Stimulated activated CD4-positive, alpha-beta T cell treated with anti-CD3 and anti-CD28 coated beads, Interleukin-15, amount 100 ng/mL, for 24 hours (primary cell): ENCODE measurements around the gene ZNF700.
"Not testable (repeated sequence)": the region's sequence is repeated elsewhere in the genome, so short reads cannot be mapped to it uniquely, and the experiment has no call there.

Experiments used
- DNase-seq: peaks from one replicate; pipeline ENCODE4 v3.0.0-alpha.2; 2020

The ZNF700 gene

GRCh38 chr19:11924886-11925650, at the start of gene ZNF700:
Gene ZNF700 (plus strand): TSS chr19:11925107. CDS start chr19:11925211, 104 bp downstream.
- DNase-seq, result peak; percentile 97

- DNase-seq, result peak; percentile 69
Measured at GRCh38 chr19:11879687-11880266, 45.1 kb upstream of the ZNF700 start.

GRCh38 chr19:11880598-11880997, 44.3 kb upstream of the ZNF700 start:
- no peak for DNase-seq

- peak; percentile 69 for DNase-seq
Measured at GRCh38 chr19:11881151-11881800, 43.6 kb upstream of the ZNF700 start.

- DNase-seq, result no peak
Measured at GRCh38 chr19:11882606-11883005, 42.3 kb upstream of the ZNF700 start.

GRCh38 chr19:11887234-11887610, 37.7 kb upstream of the ZNF700 start:
- DNase-seq, result peak; percentile 5

GRCh38 chr19:11887611-11888531, 37.0 kb upstream of the ZNF700 start, which contains the start of gene ZNF69:
Gene ZNF69 (plus strand): TSS chr19:11887782. CDS start chr19:11887924, 142 bp downstream.
- DNase-seq, result peak; percentile 79

GRCh38 chr19:11889901-11890300, 35.0 kb upstream of the ZNF700 start:
- not testable (repeated sequence) for DNase-seq

GRCh38 chr19:11890634-11891033, 34.3 kb upstream of the ZNF700 start:
- no peak for DNase-seq

GRCh38 chr19:11894851-11895250, 30.1 kb upstream of the ZNF700 start:
- no peak for DNase-seq

GRCh38 chr19:11902228-11902627, 22.7 kb upstream of the ZNF700 start:
- DNase-seq, result no peak

GRCh38 chr19:11905928-11906327, 19.0 kb upstream of the ZNF700 start:
- no peak for DNase-seq

- DNase-seq, result not testable (repeated sequence)
Measured at GRCh38 chr19:11911937-11912336, 13.0 kb upstream of the ZNF700 start.

- not testable (repeated sequence) for DNase-seq
Measured at GRCh38 chr19:11914417-11915051, 10.4 kb upstream of the ZNF700 start.

GRCh38 chr19:11921852-11922495, 2.9 kb upstream of the ZNF700 start:
- no peak for DNase-seq

- not testable (repeated sequence) for DNase-seq
Measured at GRCh38 chr19:11925651-11926187, 812 bp downstream of the ZNF700 start.

- DNase-seq, result no peak
Measured at GRCh38 chr19:11927227-11927626, 2.3 kb downstream of the ZNF700 start.

GRCh38 chr19:11931051-11931450, 6.1 kb downstream of the ZNF700 start:
- no peak for DNase-seq

GRCh38 chr19:11931513-11931912, 6.6 kb downstream of the ZNF700 start:
- no peak for DNase-seq

- DNase-seq, result not testable (repeated sequence)
Measured at GRCh38 chr19:11935829-11936228, 10.9 kb downstream of the ZNF700 start.

GRCh38 chr19:11938383-11938782, 13.5 kb downstream of the ZNF700 start:
- not testable (repeated sequence) for DNase-seq
